K562 (cell line): ENCODE measurements around the gene GPR152. TPM values are rescaled to one million over a fixed set of nuclear protein-coding genes. Genes with fewer than 3 reads are reported as not detected.
A peak's percentile ranks its signal among the peaks of the same experiment; 100 is the strongest.

ENCODE experiments used
- AFF1 ChIP-seq, 2 experiments: fragments of 450-650 bp; IDR thresholded peaks; 2 replicates each; pipeline ENCODE4 v1.6.1; 2018; ENCODE audit warnings: mild to moderate bottlenecking in 2 of 2, low read depth in 1 of 2; ENCODE audit not compliant: partially characterized antibody in 2 of 2
- HMG20A ChIP-seq: fragments of 450-650 bp; formaldehyde crosslinking; conservative IDR thresholded peaks from 2 replicates; pipeline ENCODE4 v1.4.0; 2020; ENCODE audit warnings: mild to moderate bottlenecking, mixed read lengths
- MCM7 ChIP-seq, 2 experiments: fragments of 450-650 bp; IDR thresholded peaks; 2 replicates each; pipeline ENCODE4 v1.6.1; 2016 to 2018
- MXI1 ChIP-seq: IDR thresholded peaks from 2 replicates; pipeline ENCODE4 v1.6.1; 2011; ENCODE audit warnings: low read depth, mild to moderate bottlenecking, improper control_type of control experiment, low read length
- PCBP1 ChIP-seq: fragments of 200-400 bp; formaldehyde crosslinking; IDR thresholded peaks from 2 replicates; pipeline ENCODE4 v1.6.1; 2018; ENCODE audit warnings: mild to moderate bottlenecking, low read depth, low read length; ENCODE audit not compliant: poor library complexity, severe bottlenecking
- TAF15 ChIP-seq: fragments of 200-400 bp; formaldehyde crosslinking; IDR thresholded peaks from 2 replicates; pipeline ENCODE4 v1.6.1; 2017; ENCODE audit warnings: mild to moderate bottlenecking, low read depth, low read length, moderate library complexity
- ZBTB40 ChIP-seq, 2 experiments: fragments of 450-650 bp in 1 of 2; sonication (generic) in 1 of 2; formaldehyde crosslinking in 1 of 2; IDR thresholded peaks; 2 replicates each; pipeline versions ENCODE4 v1.7.1 to v1.9.0; 2016 to 2022; ENCODE audit warnings: inconsistent platforms in 1 of 2, mild to moderate bottlenecking in 1 of 2, missing genetic modification reagents in 1 of 2
- ZNF668 ChIP-seq: fragments of 250-450 bp; sonication (Bioruptor Pico); IDR thresholded peaks from 2 replicates; pipeline ENCODE4 v1.8.0; 2022; ENCODE audit warnings: mild to moderate bottlenecking, inconsistent platforms
- polyA plus RNA-seq, 8 experiments: library from polyadenylated mRNA; depleted of rRNA in 4 of 8; stranded (reverse) in 5 of 8; unstranded in 3 of 8; fragments of >200 nt; fragmentation: Nextera tagmentation in 2 of 8; fragmentation: Illumina TruSeq in 1 of 8; extraction: Ambion mirVana in 2 of 8; extraction: Trizol in 1 of 8; gene quantifications; 2 replicates each; pipeline versions ENCODE4 v1.2.1 to v1.2.3, GENCODE V29; 2011 to 2014; ENCODE audit warnings: inconsistent platforms in 1 of 8, missing spikeins in 1 of 8
- total RNA-seq, 7 experiments: library from RNA; depleted of rRNA in 6 of 7; stranded (reverse); fragments of >200 nt in 6 of 7; fragmentation: Illumina TruSeq in 2 of 7; extraction: Trizol in 2 of 7; gene quantifications; 2 replicates each; pipeline versions ENCODE4 v1.2.1 to v1.2.3, GENCODE V29; 2011 to 2021; ENCODE audit warnings: low replicate concordance in 1 of 7
- TF ChIP-seq, protein P1 (sequence below): IDR thresholded peaks from 2 replicates; pipeline ENCODE4 v1.6.1; 2011; ENCODE audit warnings: borderline replicate concordance, low read depth, mild to moderate bottlenecking, moderate library complexity, low read length; ENCODE audit not compliant: insufficient read depth, poor library complexity, severe bottlenecking

The GPR152 gene
- total and polyA plus RNA-seq, 9 of the 15 experiments (the other 6 are each of a cell fraction or from before 2014, with no cell fraction given) = not detected

DNA sequence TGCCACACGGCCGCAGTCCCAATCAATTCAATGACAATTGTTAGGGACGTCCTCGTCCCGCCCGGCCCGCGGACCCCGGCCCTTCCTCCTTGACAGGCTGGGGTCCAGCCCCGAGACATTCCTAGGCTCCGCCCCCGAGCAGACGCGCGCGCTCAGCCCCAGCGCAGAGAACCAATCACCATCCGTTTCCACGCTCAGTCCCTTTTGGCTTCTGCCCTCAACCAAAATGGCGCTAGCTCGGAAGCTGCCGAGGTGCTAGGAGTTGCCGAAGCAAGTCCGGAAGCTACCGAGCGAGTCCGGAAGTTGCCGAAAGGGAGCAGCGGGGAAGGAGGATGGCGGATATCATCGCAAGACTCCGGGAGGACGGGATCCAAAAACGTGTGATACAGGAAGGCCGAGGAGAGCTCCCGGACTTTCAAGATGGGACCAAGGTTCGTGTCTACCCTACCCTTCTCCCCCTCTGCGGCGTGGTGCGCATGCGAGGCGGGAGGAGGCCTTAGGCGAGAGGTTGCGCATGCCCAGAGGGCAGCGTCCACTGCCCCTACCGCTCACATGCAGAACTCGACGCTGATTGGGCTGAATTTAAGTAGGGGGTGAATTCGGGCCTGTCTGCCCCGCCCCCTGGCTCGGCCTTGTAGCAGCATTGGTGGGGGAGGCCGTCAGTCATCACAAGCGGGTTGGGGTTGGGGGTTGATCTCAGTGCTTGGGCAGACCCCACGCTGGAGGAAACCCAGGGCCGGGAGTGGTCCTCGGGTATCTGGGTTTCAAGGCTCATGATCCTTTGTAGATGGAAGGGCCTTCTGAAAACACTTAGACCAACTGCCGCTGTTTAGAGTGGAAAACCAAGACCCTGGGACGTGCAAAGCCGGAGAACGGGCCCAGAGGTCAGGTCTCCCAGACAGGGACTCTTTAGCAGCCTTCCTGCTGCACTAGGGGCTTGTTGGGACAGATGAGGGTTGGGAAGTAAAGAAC, 30.6 kb upstream of the GPR152 start, which contains the start of gene AIP (continued):
- TF ChIP-seq ZBTB40 (IDR thresholded peaks at IDR 0.05) = peak; percentile 68
- TF ChIP-seq ZBTB40 (CRISPR knock-in tag; IDR thresholded peaks at IDR 0.05) = 0 out of 2 replicates have a peak, but pooled peaks have one; percentile 71
- no peak for TF ChIP-seq TAF15
- TF ChIP-seq AFF1 (IDR thresholded peaks at IDR 0.05; ENCODE audit: low read depth in 1 of 2, partially characterized antibody in 2 of 2) = no peak
- TF ChIP-seq MCM7 (IDR thresholded peaks at IDR 0.05) = no peak
- no peak for TF ChIP-seq HMG20A (CRISPR knock-in tag)
- TF ChIP-seq, protein P1, sequence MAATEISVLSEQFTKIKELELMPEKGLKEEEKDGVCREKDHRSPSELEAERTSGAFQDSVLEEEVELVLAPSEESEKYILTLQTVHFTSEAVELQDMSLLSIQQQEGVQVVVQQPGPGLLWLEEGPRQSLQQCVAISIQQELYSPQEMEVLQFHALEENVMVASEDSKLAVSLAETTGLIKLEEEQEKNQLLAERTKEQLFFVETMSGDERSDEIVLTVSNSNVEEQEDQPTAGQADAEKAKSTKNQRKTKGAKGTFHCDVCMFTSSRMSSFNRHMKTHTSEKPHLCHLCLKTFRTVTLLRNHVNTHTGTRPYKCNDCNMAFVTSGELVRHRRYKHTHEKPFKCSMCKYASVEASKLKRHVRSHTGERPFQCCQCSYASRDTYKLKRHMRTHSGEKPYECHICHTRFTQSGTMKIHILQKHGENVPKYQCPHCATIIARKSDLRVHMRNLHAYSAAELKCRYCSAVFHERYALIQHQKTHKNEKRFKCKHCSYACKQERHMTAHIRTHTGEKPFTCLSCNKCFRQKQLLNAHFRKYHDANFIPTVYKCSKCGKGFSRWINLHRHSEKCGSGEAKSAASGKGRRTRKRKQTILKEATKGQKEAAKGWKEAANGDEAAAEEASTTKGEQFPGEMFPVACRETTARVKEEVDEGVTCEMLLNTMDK = no peak
- no peak for TF ChIP-seq ZNF668
- TF ChIP-seq MXI1 = no peak
- no peak for TF ChIP-seq PCBP1
